ENCODE measurements around the gene BEST4.

GRCh38 chr1:44829506-44830384 lies 41.8 kb upstream of the BEST4 start:
- TF ChIP-seq, protein P1, sequence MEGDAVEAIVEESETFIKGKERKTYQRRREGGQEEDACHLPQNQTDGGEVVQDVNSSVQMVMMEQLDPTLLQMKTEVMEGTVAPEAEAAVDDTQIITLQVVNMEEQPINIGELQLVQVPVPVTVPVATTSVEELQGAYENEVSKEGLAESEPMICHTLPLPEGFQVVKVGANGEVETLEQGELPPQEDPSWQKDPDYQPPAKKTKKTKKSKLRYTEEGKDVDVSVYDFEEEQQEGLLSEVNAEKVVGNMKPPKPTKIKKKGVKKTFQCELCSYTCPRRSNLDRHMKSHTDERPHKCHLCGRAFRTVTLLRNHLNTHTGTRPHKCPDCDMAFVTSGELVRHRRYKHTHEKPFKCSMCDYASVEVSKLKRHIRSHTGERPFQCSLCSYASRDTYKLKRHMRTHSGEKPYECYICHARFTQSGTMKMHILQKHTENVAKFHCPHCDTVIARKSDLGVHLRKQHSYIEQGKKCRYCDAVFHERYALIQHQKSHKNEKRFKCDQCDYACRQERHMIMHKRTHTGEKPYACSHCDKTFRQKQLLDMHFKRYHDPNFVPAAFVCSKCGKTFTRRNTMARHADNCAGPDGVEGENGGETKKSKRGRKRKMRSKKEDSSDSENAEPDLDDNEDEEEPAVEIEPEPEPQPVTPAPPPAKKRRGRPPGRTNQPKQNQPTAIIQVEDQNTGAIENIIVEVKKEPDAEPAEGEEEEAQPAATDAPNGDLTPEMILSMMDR (IDR thresholded peaks at IDR 0.05; ENCODE audit: extremely low read depth in 1 of 2, insufficient read depth in 1 of 2, low read depth in 1 of 2, low read length in 2 of 2), result no peak
- TF ChIP-seq JUN (IDR thresholded peaks at IDR 0.05; ENCODE audit: borderline replicate concordance, insufficient read depth, insufficient read length, low read depth), result no peak
- no peak for TF ChIP-seq POLR2A (IDR thresholded peaks at IDR 0.05; ENCODE audit: low read depth, low read length)
- no peak for TF ChIP-seq EZH2 (IDR thresholded peaks at IDR 0.05; ENCODE audit: borderline replicate concordance, low read depth, low read length, severe bottlenecking)
- TF ChIP-seq POLR2AphosphoS5 (IDR thresholded peaks at IDR 0.05; ENCODE audit: insufficient read depth, low read depth, low read length), result no peak
- TF ChIP-seq MAX (IDR thresholded peaks at IDR 0.05; ENCODE audit: insufficient read depth, insufficient read length), result no peak

All from endothelial cell of umbilical vein (primary cell).